CD4-positive, alpha-beta T cell treated with Interleukin-17A for 1 hour (primary cell): Measurements from ENCODE around the gene HIRA.
"Not testable (repeated sequence)": the region's sequence is repeated elsewhere in the genome, so short reads cannot be mapped to it uniquely, and the experiment has no call there.

Source experiments
- DNase-seq: peaks from one replicate; pipeline ENCODE4 v3.0.0-alpha.2; 2020

Gene HIRA

GRCh38 chr22:19376247-19376646, 55.3 kb downstream of the HIRA start:
- DNase-seq: no peak

GRCh38 chr22:19375435-19375834, 56.1 kb downstream of the HIRA start:
- no peak for DNase-seq

GRCh38 chr22:19374410-19374809, 57.1 kb downstream of the HIRA start:
- DNase-seq: no peak

- DNase-seq: no peak
Measured at GRCh38 chr22:19373450-19373849, 58.1 kb downstream of the HIRA start.

GRCh38 chr22:19371893-19372292, 59.6 kb downstream of the HIRA start:
- no peak for DNase-seq

GRCh38 chr22:19368876-19369275, 62.7 kb downstream of the HIRA start:
- DNase-seq: no peak

GRCh38 chr22:19367763-19368367, 63.7 kb downstream of the HIRA start:
- DNase-seq: no peak

- not testable (repeated sequence) for DNase-seq
Measured at GRCh38 chr22:19363541-19363940, 68.0 kb downstream of the HIRA start.

- DNase-seq: no peak
Measured at GRCh38 chr22:19361501-19362103, 69.9 kb downstream of the HIRA start.

- DNase-seq: no peak
Measured at GRCh38 chr22:19360862-19361261, 70.7 kb downstream of the HIRA start.

- DNase-seq: no peak
Measured at GRCh38 chr22:19360300-19360792, 71.2 kb downstream of the HIRA start.

GRCh38 chr22:19359554-19360299, 71.8 kb downstream of the HIRA start:
- DNase-seq: no peak

GRCh38 chr22:19358703-19359553, 72.6 kb downstream of the HIRA start:
- no peak for DNase-seq

GRCh38 chr22:19358195-19358594, 73.3 kb downstream of the HIRA start:
- no peak for DNase-seq

GRCh38 chr22:19357270-19358105, 74.0 kb downstream of the HIRA start:
- no peak for DNase-seq

- no peak for DNase-seq
Measured at GRCh38 chr22:19356708-19357269, 74.7 kb downstream of the HIRA start.

GRCh38 chr22:19355413-19356157, 75.9 kb downstream of the HIRA start:
- DNase-seq: no peak

GRCh38 chr22:19354201-19354600, 77.3 kb downstream of the HIRA start:
- no peak for DNase-seq

GRCh38 chr22:19353363-19354131, 78.0 kb downstream of the HIRA start:
- no peak for DNase-seq

- no peak for DNase-seq
Measured at GRCh38 chr22:19352766-19353165, 78.8 kb downstream of the HIRA start.
